Neural progenitor cell (in vitro differentiated cells): ENCODE results near the gene KNL1. TPM values are rescaled to one million over a fixed set of nuclear protein-coding genes. Genes with fewer than 3 reads are reported as not detected.
"Not testable (repeated sequence)": the region's sequence is repeated elsewhere in the genome, so short reads cannot be mapped to it uniquely, and the experiment has no call there.

ENCODE experiments used
- DNase-seq: peaks from one replicate; pipeline ENCODE4 v3.0.0-alpha.2; 2016; ENCODE audit warnings: low spot score
- H2AFZ ChIP-seq: fragments of 200-600 bp; sonication (generic); replicated peaks from 2 replicates; pipeline ENCODE4 v1.6.1; 2016; ENCODE audit warnings: antibody characterized with exemption
- H3F3A ChIP-seq: fragments of 200-600 bp; sonication (generic); 2 replicates; pipeline ENCODE4 v1.6.1; 2016; ENCODE audit warnings: antibody characterized with exemption, low read depth
- H3K27ac ChIP-seq: fragments of 200-600 bp; sonication (generic); 2 replicates; pipeline ENCODE4 v1.5.1; 2016; ENCODE audit warnings: mild to moderate bottlenecking
- H3K27me3 ChIP-seq: fragments of 200-600 bp; sonication (generic); 2 replicates; pipeline ENCODE4 v1.6.1; 2016; ENCODE audit warnings: mild to moderate bottlenecking, moderate library complexity
- H3K36me3 ChIP-seq: fragments of 200-600 bp; sonication (generic); 2 replicates; pipeline ENCODE4 v1.5.1; 2016
- H3K4me1 ChIP-seq: fragments of 200-600 bp; sonication (generic); 2 replicates; pipeline ENCODE4 v1.6.1; 2016; ENCODE audit warnings: mixed run types
- H3K4me2 ChIP-seq: fragments of 200-600 bp; sonication (generic); 2 replicates; pipeline ENCODE4 v1.6.1; 2016
- H3K4me3 ChIP-seq: fragments of 200-600 bp; sonication (generic); 2 replicates; pipeline ENCODE4 v1.5.1; 2016
- H3K79me2 ChIP-seq: fragments of 200-600 bp; sonication (generic); 2 replicates; pipeline ENCODE4 v1.6.1; 2016; ENCODE audit warnings: low read depth
- H3K9ac ChIP-seq: fragments of 200-600 bp; sonication (generic); 2 replicates; pipeline ENCODE4 v1.6.1; 2016
- H3K9me3 ChIP-seq: fragments of 200-600 bp; sonication (generic); 2 replicates; pipeline ENCODE4 v1.5.1; 2016; ENCODE audit warnings: low read depth
- H4K20me1 ChIP-seq: fragments of 200-600 bp; sonication (generic); 2 replicates; pipeline ENCODE4 v1.6.1; 2016; ENCODE audit warnings: low read depth
- H3K27ac Mint-ChIP-seq: 3 replicates; pipeline ENCODE4 v1.8.0; 2021; ENCODE audit warnings: mixed read lengths
- H3K27me3 Mint-ChIP-seq: 2 replicates; pipeline ENCODE4 v1.8.0; 2022; ENCODE audit warnings: low read depth, mild to moderate bottlenecking, inconsistent platforms, moderate library complexity, mixed read lengths; ENCODE audit not compliant: insufficient read depth
- H3K36me3 Mint-ChIP-seq: 3 replicates; pipeline ENCODE4 v1.8.0; 2021; ENCODE audit warnings: mixed read lengths
- H3K4me1 Mint-ChIP-seq: 3 replicates; pipeline ENCODE4 v1.8.0; 2021; ENCODE audit warnings: mixed read lengths
- H3K4me3 Mint-ChIP-seq: 3 replicates; pipeline ENCODE4 v1.8.0; 2021; ENCODE audit warnings: mild to moderate bottlenecking, moderate library complexity, mixed read lengths
- H3K9me3 Mint-ChIP-seq: 3 replicates; pipeline ENCODE4 v1.8.0; 2020; ENCODE audit warnings: mixed read lengths
- CTCF ChIP-seq: fragments of 200-600 bp; sonication (generic); IDR thresholded peaks from 2 replicates; pipeline ENCODE4 v1.5.1; 2017; ENCODE audit warnings: antibody characterized with exemption, mild to moderate bottlenecking
- EZH2 ChIP-seq: fragments of 200-600 bp; sonication (generic); IDR thresholded peaks from 2 replicates; pipeline ENCODE4 v1.6.1; 2017; ENCODE audit warnings: antibody characterized with exemption, mild to moderate bottlenecking, moderate library complexity
- EZH2phosphoT487 ChIP-seq: fragments of 200-600 bp; sonication (generic); IDR thresholded peaks from 2 replicates; pipeline ENCODE4 v1.6.1; 2017; ENCODE audit warnings: antibody characterized with exemption
- total RNA-seq: library from RNA; depleted of rRNA; stranded (reverse); fragments of >200 nt; gene quantifications from 2 replicates; pipeline ENCODE4 v1.2.3, GENCODE V29; 2015; ENCODE audit warnings: low replicate concordance

Gene KNL1
- total RNA-seq, 1 donor from 2014 or later, result 125 TPM

DNA sequence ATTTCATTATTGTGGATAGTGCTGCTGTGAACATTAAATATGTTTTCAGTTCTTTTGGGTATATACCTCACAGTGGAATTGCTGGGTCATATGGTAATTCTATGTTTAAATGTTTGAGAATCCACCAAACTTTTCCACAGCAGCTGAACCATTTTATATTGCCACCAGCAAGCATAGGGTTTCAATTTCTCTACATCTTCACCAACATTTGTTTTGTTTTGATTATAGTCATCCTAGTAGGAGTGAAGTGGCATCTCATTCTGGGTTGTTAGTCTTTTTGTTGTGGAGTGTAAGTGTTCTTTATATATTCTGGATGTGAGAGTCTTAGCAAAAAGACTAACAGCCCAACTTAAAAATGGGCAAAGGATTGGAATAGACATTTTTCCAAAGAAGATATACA lies 18.9 kb upstream of the KNL1 start:
- H3K36me3 ChIP-seq, result no peaks in the 10 kb centered on the region
- Mint-ChIP-seq H3K36me3 (peaks cover 16% of the 10 kb centered on the region), H3K27me3 (no peaks in the 10 kb centered on the region), H3K9me3 (peaks cover 3% of the 10 kb centered on the region), H3K4me3 (no peak overlapping the region), H3K4me1 (peaks cover 11% of the 10 kb centered on the region), H3K27ac (no peak overlapping the region)
- H3K4me3 ChIP-seq, result no peak overlapping the region
- no peak overlapping the region for H3K4me2 ChIP-seq
- no peak overlapping the region for H3K9ac ChIP-seq
- H3K27ac ChIP-seq, result no peak overlapping the region
- H3K27me3 ChIP-seq, result no peaks in the 10 kb centered on the region
- no peaks in the 10 kb centered on the region for H3F3A ChIP-seq
- peaks cover 7% of the 10 kb centered on the region for H3K4me1 ChIP-seq
- H4K20me1 ChIP-seq, result peaks cover 9% of the 10 kb centered on the region
- H3K9me3 ChIP-seq, result no peaks in the 10 kb centered on the region
- TF ChIP-seq CTCF (no peak), EZH2 (no peak), EZH2phosphoT487 (no peak)
- DNase-seq, result no peak
- H3K79me2 ChIP-seq, result peaks cover 18% of the 10 kb centered on the region
- H2AFZ ChIP-seq, result no peak overlapping the region

GRCh38 chr15:40576914-40577313 lies 17.1 kb upstream of the KNL1 start:
- H3K4me1 ChIP-seq, H3K27me3 Mint-ChIP-seq, H2AFZ ChIP-seq, H4K20me1 ChIP-seq, H3F3A ChIP-seq, H3K36me3 ChIP-seq, H3K4me1 Mint-ChIP-seq, H3K27ac Mint-ChIP-seq, H3K79me2 ChIP-seq, H3K27me3 ChIP-seq, H3K4me3 ChIP-seq, H3K9me3 Mint-ChIP-seq, H3K27ac ChIP-seq, H3K4me3 Mint-ChIP-seq, DNase-seq, H3K9ac ChIP-seq, H3K4me2 ChIP-seq, H3K9me3 ChIP-seq: not testable (repeated sequence)
- H3K36me3 Mint-ChIP-seq, result peaks cover 16% of the 10 kb centered on the region

DNA sequence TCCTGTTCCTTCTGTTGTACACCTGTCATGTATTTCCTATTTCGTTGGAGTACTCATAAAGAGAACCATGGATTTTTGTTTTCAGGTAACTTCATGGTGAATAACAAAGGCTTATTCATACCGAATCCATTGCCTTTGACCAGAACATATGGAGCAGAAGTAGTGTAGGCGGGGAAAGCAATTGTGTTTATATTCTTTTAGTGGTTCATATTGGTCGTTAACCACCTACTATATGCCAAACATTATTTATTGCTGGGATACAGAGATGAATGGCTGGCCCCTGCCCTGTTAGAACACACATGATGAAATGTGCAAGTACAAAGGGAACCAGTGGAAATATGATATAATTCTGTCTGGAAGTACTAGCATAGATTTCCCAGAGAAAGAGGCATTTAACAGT lies 15.2 kb upstream of the KNL1 start:
- H3K27ac ChIP-seq, result no peak overlapping the region
- Mint-ChIP-seq H3K4me3 (no peak overlapping the region), H3K4me1 (no peaks in the 10 kb centered on the region), H3K27ac (no peak overlapping the region), H3K9me3 (peaks cover 3% of the 10 kb centered on the region), H3K27me3 (no peaks in the 10 kb centered on the region), H3K36me3 (peaks cover 7% of the 10 kb centered on the region)
- H3K79me2 ChIP-seq, result no peaks in the 10 kb centered on the region
- no peak overlapping the region for H3K9ac ChIP-seq
- H3K4me1 ChIP-seq, result no peaks in the 10 kb centered on the region
- H3K4me2 ChIP-seq, result no peak overlapping the region
- H3K4me3 ChIP-seq, result no peak overlapping the region
- no peak for DNase-seq
- H3K27me3 ChIP-seq, result no peaks in the 10 kb centered on the region
- no peaks in the 10 kb centered on the region for H3K36me3 ChIP-seq
- H2AFZ ChIP-seq, result no peak overlapping the region
- no peaks in the 10 kb centered on the region for H3K9me3 ChIP-seq
- no peaks in the 10 kb centered on the region for H4K20me1 ChIP-seq
- TF ChIP-seq CTCF, result no peak
- no peak for TF ChIP-seq EZH2phosphoT487
- TF ChIP-seq EZH2, result no peak
- no peaks in the 10 kb centered on the region for H3F3A ChIP-seq

- H3K27me3 Mint-ChIP-seq, H2AFZ ChIP-seq, H4K20me1 ChIP-seq, H3K9ac ChIP-seq, H3K4me1 ChIP-seq, H3F3A ChIP-seq, DNase-seq, H3K4me3 Mint-ChIP-seq, H3K36me3 ChIP-seq, H3K4me2 ChIP-seq, H3K79me2 ChIP-seq, H3K9me3 Mint-ChIP-seq, H3K27me3 ChIP-seq, H3K36me3 Mint-ChIP-seq, H3K4me1 Mint-ChIP-seq, H3K27ac ChIP-seq, H3K27ac Mint-ChIP-seq, H3K9me3 ChIP-seq, H3K4me3 ChIP-seq: not testable (repeated sequence)
These were observed 12.3 kb upstream of the KNL1 start for GRCh38 chr15:40581796-40582195.
